Endothelial cell (in vitro differentiated cells): Measurements from ENCODE around the gene MARCHF5. TPM values are rescaled to one million over a fixed set of nuclear protein-coding genes. Genes with fewer than 3 reads are reported as not detected.
A peak's percentile ranks its signal among the peaks of the same experiment; 100 is the strongest.

ENCODE experiments used
- DNase-seq: peaks from one replicate; pipeline ENCODE4 v3.0.0; 2021; ENCODE audit warnings: low spot score
- H3K27ac Mint-ChIP-seq: one replicate; pipeline ENCODE4 v1.8.0; 2021; ENCODE audit warnings: mixed read lengths, inconsistent platforms; ENCODE audit not compliant: unreplicated experiment
- H3K27me3 Mint-ChIP-seq: one replicate; pipeline ENCODE4 v1.8.0; 2021; ENCODE audit warnings: mild to moderate bottlenecking, moderate library complexity, mixed read lengths, inconsistent platforms; ENCODE audit not compliant: unreplicated experiment
- H3K36me3 Mint-ChIP-seq: one replicate; pipeline ENCODE4 v1.8.0; 2021; ENCODE audit warnings: mild to moderate bottlenecking, low read depth, mixed read lengths, inconsistent platforms; ENCODE audit not compliant: unreplicated experiment
- H3K4me1 Mint-ChIP-seq: one replicate; pipeline ENCODE4 v1.8.0; 2021; ENCODE audit warnings: mild to moderate bottlenecking, mixed read lengths, inconsistent platforms; ENCODE audit not compliant: unreplicated experiment
- H3K4me3 Mint-ChIP-seq: one replicate; pipeline ENCODE4 v1.8.0; 2021; ENCODE audit warnings: mild to moderate bottlenecking, mixed read lengths, inconsistent platforms; ENCODE audit not compliant: unreplicated experiment
- H3K9me3 Mint-ChIP-seq: one replicate; pipeline ENCODE4 v1.8.0; 2021; ENCODE audit warnings: mixed read lengths, inconsistent platforms; ENCODE audit not compliant: unreplicated experiment
- long read RNA-seq: library from polyadenylated mRNA; unstranded; transcript quantifications from one replicate; pipeline ENCODE4 v2.0.0, GENCODE V29; 2020; ENCODE audit not compliant: unreplicated experiment
- total RNA-seq: library from RNA; stranded (reverse); fragmentation: NEBNext Ultra II Directional; extraction: Animal tissue kit (Norgen Biotek cat#: 25700); gene quantifications from one replicate; pipeline ENCODE4 v1.2.1, GENCODE V29; 2021; ENCODE audit not compliant: unreplicated experiment
- TF ChIP-seq, protein P1 (sequence below): fragments of 200-600 bp; sonication (generic); IDR thresholded peaks from one replicate; pipeline ENCODE4 v1.5.0; 2021; ENCODE audit warnings: antibody characterized with exemption; ENCODE audit not compliant: unreplicated experiment

The MARCHF5 gene
- 46.0 TPM for total RNA-seq
- long read RNA-seq, transcript MARCH5-201 (6 exons, 3,926 nt) = major isoform, 25 of 30 reads
- long read RNA-seq, partial matches to known transcripts = 3 of 30 reads
- long read RNA-seq, other reads (novel, unspliced or antisense) = 2 of 30 reads

DNA sequence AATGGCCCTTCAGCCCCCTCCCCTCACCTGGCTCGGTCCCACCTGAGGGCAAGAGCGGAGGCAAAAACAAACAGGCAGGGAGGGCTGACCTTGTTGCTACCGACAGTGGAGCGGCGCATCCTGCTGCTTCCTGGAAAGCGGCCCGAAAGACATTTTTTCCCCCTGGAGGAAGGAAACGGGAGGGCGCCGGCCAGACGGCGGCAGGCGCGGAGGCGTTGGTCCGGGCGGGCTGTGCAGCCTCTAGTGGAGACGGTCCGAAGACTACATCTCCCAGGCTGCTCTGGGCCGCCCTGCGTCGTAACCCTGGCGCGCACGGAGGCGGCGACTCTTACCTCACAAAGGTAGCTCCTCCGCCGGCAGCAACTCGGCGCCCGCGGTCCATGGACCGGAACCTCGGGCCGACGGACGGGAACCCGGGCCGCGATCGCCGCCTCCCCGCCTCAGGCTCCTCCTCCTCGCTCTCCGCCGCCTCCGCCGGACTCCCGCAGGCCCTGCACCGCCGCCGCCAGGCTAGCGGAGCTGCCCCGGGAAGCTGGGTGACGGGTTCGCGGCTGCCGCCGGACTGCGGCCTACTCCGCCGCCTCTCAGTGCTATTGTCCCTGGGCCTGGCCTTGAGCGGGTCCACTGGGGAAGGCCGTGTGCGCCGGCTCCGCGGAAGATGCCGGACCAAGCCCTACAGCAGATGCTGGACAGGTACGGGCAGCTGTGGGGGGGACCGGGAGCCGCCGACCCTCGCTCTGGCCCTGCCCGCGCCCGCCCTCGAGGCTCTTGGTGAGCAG is at the start of gene MARCHF5, which contains the start of gene CPEB3:
MARCHF5 (plus strand) TSS at position 331 of the 779 bp plus-strand sequence; CDS start at position 659, 328 bp downstream.
CPEB3 (minus strand) TSS at position 242 of the 779 bp plus-strand sequence. CDS start 50,728 bp downstream, outside the sequence.
- peak within 1 kb of the TSS; percentile 94 for H3K27ac Mint-ChIP-seq
- H3K4me1 Mint-ChIP-seq = peaks cover 16% of the 10 kb centered on the region
- H3K36me3 Mint-ChIP-seq = peaks cover 12% of the 10 kb centered on the region
- peak; percentile 94 for DNase-seq
- H3K27me3 Mint-ChIP-seq = peaks cover 5% of the 10 kb centered on the region
- no peaks in the 10 kb centered on the region for H3K9me3 Mint-ChIP-seq
- H3K4me3 Mint-ChIP-seq = peak within 1 kb of the TSS; percentile 96
- TF ChIP-seq, protein P1, sequence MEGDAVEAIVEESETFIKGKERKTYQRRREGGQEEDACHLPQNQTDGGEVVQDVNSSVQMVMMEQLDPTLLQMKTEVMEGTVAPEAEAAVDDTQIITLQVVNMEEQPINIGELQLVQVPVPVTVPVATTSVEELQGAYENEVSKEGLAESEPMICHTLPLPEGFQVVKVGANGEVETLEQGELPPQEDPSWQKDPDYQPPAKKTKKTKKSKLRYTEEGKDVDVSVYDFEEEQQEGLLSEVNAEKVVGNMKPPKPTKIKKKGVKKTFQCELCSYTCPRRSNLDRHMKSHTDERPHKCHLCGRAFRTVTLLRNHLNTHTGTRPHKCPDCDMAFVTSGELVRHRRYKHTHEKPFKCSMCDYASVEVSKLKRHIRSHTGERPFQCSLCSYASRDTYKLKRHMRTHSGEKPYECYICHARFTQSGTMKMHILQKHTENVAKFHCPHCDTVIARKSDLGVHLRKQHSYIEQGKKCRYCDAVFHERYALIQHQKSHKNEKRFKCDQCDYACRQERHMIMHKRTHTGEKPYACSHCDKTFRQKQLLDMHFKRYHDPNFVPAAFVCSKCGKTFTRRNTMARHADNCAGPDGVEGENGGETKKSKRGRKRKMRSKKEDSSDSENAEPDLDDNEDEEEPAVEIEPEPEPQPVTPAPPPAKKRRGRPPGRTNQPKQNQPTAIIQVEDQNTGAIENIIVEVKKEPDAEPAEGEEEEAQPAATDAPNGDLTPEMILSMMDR = peak; percentile 66

DNA sequence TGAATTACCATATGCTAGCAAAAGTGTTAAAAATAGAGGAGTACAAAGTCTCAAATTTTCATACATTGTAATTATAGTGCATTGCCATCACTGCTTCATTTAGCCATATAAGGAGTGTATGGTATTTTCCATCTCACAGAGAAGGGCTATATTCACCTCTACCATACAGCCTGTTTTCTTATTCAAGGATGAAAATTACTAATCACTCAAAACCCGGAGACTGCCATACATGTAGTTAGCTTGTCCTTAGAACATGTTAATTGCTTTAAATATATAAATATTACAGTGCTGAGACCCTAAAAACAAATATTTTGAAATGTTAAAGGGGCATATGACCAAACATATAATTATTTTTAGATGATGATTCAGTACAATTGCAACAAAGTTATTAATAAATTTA is 49.5 kb upstream of the MARCHF5 start:
- H3K27me3 Mint-ChIP-seq = peaks cover 7% of the 10 kb centered on the region
- TF ChIP-seq, protein P1 = no peak
- H3K4me3 Mint-ChIP-seq = no peak overlapping the region
- H3K36me3 Mint-ChIP-seq = peaks cover 9% of the 10 kb centered on the region
- no peaks in the 10 kb centered on the region for H3K9me3 Mint-ChIP-seq
- peaks cover 18% of the 10 kb centered on the region for H3K4me1 Mint-ChIP-seq
- DNase-seq = no peak
- H3K27ac Mint-ChIP-seq = no peak overlapping the region

- peaks cover 18% of the 10 kb centered on the region for H3K4me1 Mint-ChIP-seq
- H3K4me3 Mint-ChIP-seq = no peak overlapping the region
- H3K9me3 Mint-ChIP-seq = no peaks in the 10 kb centered on the region
- H3K27me3 Mint-ChIP-seq = peaks cover 7% of the 10 kb centered on the region
- H3K36me3 Mint-ChIP-seq = peaks cover 9% of the 10 kb centered on the region
- H3K27ac Mint-ChIP-seq = no peak overlapping the region
- TF ChIP-seq, protein P1 = no peak
- DNase-seq = no peak
Measured at GRCh38 chr10:92242380-92242779, 48.6 kb upstream of the MARCHF5 start.

DNA sequence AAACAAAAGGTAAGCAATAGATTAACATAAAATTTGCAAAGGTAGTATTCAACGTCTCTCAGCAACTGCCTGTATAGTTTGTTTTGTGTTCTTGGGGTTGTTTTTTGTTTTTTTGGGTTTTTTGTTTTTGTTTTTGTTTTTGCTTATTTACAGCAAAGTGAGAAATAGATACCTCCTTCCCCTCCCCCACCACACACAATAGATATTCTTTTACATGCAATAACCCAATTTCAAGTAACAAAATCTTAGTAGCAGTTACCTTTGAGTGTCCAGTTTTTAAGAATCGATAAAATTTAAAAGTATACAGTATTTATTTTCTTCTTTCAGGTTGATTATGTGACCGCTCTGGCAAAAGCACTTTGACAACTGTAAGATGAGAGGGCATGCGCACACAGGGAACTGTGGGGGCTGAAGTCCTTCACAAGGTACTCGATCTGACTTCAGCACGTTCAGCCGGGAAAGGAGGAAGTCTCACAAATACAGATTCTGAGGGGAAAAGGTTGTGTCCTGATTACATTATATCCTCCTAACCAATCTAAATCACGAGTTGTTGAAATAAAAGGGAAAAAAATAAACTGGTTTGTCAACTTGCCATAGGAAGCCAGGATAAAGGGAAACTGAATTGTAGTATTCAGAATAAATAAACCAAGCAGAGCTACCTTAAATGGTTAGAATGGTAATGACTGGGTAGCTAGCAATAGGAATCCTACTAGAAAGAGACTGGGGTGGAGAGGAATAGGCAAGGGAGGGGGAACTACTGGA is 47.9 kb upstream of the MARCHF5 start:
- TF ChIP-seq, protein P1 = no peak
- H3K4me3 Mint-ChIP-seq = peak overlapping the region; percentile 28
- H3K4me1 Mint-ChIP-seq = peaks cover 18% of the 10 kb centered on the region
- peak overlapping the region; percentile 46 for H3K27ac Mint-ChIP-seq
- no peaks in the 10 kb centered on the region for H3K9me3 Mint-ChIP-seq
- H3K36me3 Mint-ChIP-seq = peaks cover 8% of the 10 kb centered on the region
- H3K27me3 Mint-ChIP-seq = peaks cover 7% of the 10 kb centered on the region
- peak; percentile 44 for DNase-seq
